CD4-positive, alpha-beta T cell treated with Interleukin-6 at 100 ng/mL for 8 hours (primary cell): Measurements from ENCODE around the gene FYN.
"Not testable (repeated sequence)": the region's sequence is repeated elsewhere in the genome, so short reads cannot be mapped to it uniquely, and the experiment has no call there.

Experiments used
- DNase-seq: peaks from one replicate; pipeline ENCODE4 v3.0.0-alpha.2; 2020; ENCODE audit warnings: mixed read lengths, low spot score

Gene FYN

DNA sequence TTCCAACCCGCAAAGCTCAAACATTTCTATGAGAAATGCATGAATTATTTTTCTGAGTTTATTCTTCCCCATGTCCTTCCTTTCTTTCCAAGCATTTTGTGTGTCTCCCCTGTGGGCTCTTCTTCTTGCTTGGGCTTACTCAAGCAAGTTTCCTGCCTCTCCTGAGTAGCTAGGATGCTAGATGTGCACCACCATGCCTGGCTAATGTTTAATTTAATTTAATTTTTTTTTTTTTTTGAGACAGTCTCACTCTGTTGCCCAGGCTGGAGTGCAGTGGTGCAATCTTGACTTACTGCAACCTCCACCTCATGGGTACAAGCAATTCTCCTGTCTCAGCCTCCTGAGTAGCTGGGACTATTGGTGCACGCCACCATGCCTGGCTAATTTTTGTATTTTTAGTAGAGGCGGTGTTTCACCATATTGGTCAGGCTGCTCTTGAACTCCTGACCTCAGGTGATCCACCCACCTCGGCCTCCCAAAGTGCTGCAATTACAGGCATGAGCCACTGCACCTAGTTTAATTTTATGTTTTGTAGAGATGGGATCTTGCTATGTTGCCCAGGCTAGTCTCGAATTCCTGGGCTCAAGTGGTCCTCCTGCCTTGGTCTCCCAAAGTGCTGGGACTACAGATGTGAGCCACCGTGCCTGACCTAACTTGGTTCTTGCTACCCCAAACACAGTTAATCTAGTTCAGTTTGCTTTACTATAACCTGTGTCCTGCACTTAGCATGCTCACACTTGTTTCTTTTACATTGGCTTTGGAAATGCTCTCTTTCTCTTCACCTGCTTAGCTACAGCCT, 192.2 kb downstream of the FYN start:
- DNase-seq: not testable (repeated sequence)

DNA sequence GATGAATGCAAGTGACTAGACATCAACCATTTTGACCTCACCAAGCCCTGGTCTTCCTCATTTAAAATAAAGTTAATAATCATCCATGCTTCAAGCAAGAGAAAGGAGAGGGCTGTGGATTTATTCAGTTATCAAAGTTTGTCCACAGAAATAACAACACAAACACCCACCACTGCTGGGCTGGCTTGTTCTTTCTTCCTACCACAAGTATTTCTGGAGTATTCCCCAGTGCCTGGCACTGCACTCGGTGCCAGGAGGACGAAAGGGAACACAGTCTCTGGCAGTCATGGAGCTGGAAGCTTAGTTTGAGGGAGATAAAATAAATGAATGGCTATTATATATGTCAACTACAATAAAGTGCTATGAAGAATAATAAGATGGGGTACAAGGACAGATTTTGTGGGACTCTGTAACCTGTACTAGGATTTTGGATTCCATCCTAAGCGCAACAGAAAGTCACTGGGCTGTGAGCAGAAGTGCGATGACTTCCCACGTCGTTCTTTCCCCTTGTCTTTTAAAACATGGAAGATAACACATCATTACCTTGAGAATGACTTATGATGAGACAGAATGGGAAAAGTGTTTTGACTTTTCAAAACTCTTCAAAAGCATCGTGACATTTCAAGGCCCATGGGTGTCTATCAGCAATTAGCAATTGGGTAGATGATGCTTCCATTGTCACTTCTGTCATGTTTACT, 193.1 kb downstream of the FYN start:
- DNase-seq: no peak

DNA sequence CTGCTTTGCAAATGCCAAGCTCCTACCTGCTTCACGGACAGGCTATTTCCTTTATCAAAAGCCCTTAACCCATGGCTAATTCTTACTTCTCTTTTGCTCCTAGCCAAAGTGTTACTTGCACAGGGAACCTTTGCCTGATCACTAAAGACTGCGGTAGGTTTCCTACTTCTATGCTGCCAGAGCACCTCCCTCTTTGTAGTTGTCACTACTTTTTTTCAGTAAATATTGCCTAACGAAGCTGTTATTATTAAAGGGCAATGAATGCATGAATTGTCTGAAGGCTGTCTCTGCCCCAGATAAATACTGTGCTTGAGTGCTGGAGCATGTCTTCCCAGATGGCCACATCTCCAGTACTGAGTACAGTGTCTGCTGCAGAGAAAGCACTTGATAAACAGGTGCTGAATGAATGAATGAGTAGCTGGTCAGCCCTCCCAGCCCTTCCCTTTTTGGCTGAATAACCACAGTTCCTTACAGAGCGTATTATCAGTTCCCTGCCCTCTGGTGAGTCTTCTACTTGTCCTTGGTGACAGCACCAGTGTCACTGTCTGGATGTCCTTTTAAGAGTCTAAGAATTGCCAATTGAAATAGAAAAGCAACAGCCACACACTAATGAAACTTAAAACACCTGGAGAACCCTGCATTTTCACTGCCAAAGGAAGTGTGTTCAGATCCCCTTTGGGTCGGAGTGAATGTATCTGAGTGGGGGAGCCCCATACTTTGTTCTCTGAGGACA, 194.0 kb downstream of the FYN start:
- DNase-seq: no peak

DNA sequence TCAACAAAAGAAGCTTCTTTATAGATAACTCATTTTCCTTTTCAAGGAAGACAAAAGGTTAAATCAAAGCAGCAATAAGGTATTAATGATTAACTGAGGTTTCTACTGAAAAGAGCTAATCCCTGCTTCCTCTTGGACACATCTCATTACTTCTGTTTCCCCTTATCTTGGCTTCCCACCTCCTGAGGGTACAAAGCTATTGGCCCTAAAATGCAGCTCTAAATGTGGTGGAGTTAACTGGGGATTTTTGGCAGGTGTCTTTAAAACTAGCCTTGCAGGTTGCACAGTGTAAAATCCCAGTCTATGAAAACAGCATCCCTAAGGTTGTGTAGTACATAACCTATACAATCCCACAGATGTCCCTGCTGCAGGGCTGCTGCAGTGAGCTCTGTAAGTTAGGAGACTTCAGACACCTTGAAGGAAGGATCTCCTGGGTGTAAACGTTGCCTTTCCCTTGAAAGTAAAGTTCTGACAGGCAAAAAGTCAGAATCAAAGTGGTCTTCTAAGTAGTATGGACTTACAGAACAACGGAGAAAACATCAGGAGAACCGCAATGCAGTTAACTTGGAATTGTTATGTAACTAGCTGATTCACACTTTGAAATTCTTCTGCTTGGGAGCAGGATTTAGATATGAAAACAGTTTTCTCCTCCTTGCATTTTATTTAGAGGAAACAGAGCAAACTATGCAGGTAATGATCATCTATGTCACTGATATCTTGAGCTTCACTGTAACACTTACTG, 195.8 kb downstream of the FYN start:
- DNase-seq: no peak

DNA sequence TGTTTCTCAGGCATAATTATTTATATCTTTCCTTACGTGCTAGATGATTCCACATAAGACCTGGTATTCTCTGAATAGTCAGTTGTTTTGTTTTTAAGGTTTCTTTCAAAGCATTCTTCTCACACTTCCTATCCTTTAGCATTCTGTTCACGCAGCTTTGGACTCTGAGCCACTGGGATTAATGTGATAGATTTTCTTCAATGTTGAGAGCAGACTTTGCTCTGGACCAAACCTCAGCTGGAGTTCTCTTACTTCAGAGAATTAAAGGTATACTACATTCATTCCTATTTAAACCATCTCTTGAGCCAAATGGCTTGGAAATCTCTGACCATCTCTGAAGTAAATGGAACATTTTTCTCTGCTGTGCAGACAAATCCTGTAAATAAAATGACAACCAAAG, 196.9 kb downstream of the FYN start:
- DNase-seq: no peak

DNA sequence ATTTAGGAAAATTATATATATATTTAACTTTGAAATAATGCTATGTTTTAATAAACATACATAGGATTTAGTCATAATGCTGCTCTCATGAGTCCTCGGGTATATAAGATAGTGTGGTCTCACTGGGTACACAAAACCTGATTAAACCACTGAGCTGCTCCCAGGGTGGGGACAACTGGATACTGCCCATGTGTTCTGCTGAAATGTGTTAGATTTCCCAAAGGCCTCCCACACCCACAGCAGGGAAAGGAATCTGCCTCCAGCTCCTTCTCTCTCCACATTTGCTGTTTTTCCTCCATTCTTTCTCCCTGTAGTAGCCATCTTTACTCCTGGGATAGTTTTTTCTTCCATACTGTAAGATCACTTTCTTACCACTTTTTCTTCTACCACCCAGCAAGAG, 198.4 kb downstream of the FYN start:
- no peak for DNase-seq

DNA sequence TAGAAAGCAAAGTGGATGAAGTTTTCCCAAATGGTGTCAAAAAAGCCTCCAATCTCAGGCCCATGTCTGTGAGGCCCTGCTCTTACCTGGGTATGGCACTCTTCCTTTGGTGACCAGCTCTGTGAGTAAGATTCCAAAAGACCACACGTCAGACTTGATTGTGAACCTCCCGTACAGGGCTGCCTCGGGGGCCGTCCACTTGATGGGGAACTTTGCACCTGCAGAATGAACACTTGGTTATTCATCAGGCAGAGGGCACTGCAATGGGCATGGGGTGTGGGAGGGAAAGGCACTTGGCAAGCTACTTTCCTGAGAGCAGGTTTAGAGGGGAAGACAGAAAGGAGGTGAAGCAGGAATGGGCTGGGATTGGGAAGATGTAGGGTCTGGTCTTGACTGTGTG, 198.8 kb downstream of the FYN start:
- DNase-seq: no peak

DNA sequence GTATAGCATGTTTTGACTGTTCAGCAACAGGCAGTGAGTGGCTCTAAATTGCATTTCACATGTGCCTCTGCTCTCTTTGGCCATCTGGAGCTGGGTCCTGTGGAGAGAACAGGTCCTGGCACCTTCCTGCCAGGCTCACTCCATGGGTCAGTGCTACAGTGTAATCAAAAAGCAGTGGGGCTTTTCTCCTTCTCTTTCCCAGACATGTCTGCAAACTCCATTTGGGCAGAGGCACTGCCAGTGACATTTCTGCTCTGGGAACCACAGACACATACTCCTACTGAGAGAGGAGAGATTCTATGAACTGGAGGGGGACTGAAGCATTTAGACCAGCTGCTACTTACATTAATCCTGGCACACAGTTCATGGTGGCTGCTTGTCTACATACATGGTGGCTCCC, 199.3 kb downstream of the FYN start:
- DNase-seq: no peak

DNA sequence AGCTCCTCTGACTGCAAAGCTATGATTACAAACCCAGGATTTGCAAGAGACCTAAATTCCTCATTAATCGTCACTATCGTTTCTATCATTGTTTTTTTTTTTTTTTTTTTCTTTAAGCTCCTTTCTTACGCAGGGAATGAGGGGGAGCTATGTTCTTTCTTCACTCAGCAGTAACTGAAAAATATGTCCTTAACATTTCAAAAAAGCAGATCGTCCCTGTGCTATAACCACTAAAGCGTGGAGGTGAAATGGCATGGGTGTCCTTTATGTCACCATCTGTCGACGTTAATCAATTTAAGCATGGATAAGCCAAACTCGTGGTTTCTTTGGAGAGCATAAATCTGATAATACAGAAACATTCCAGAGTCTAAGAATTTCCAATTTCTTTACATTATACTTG, 199.7 kb downstream of the FYN start:
- DNase-seq: no peak

DNA sequence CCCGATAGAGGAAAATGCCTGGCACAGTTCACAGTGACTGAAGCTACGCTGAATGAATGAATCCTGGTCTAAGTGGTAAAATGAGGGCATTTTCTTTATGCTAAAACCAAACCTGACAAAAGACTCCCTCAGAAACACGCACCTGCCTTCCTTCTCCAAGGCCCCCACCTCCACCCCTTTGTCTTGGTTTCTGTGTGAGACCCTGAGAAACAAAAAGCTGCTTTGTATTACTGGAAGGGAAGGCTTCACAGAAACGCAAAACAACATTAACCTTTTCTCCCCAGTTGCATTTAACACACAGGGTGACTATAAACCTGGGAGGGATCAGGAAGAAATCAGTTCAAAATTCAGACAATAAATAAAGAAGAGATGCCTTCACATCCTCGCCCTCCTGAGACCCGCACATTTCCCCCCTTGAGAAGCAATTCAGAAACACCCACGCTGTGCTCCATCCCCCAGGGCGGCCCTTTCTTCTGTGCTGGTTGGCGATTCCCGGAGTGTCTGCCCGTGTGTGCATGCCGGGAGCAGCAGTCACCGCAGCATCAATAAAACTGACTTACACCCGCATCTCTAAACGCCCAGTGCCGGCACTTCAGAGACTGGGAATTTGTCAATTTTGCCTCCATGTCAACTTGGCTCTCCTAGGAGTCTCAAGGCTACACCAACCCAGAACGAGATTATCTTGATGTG, 200.3 kb downstream of the FYN start:
- DNase-seq: no peak

DNA sequence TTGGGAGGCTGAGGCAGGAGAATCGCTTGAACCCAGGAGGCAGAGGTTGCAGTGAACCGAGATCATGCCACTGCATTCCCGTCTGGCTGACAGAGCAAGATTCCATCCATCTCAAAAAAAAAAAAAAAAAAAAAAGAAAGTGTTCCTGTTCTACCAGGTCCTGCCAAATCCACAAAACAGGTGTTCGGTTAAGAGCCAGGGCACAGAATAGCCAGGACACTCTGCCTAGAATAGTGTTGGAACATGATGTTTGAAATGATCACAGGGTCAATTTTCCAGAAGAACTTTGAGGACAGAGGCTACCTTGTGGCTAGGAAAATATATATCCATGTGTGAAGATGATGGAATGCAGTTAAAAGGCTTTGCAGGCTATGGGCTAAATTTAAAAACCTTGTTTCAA, 203.9 kb downstream of the FYN start:
- no peak for DNase-seq

DNA sequence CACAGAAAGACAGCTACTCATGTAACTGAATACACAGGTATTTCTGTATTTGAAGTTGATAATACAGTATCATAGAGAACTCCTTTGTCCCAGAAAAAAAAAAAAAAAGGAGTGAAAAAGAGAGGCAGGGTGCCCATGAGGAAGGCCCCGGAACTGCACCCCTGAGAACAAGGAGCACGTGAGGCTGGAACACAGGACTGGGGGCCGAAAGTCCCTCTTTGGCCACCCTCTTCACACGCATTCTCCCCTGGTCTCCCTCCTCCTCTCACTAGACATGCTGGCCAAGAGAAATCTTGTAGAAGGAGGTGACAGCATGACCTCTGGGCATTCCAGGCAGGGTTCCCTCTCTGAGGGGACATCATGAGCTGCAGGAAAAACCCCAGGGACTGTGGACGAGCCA, 204.8 kb downstream of the FYN start:
- no peak for DNase-seq

DNA sequence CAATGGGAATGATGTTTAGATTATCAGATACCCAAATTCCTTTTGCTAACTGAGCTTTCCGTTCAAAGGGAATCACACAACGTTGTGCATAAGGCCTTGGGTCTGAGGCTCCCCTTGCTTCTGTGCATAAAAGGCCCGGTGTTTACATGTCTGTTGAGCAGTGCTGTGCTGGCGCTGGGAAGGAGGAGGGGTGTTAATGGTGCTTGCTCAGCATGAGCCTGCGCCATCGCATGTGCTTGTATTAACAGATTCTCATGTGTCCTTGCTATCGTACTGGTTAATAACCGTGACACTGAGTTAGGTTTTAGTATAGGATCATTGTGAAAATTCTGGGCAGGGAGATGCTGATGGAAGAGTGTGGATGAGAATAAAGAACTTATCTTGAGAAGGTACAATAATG, 205.3 kb downstream of the FYN start:
- DNase-seq: no peak

DNA sequence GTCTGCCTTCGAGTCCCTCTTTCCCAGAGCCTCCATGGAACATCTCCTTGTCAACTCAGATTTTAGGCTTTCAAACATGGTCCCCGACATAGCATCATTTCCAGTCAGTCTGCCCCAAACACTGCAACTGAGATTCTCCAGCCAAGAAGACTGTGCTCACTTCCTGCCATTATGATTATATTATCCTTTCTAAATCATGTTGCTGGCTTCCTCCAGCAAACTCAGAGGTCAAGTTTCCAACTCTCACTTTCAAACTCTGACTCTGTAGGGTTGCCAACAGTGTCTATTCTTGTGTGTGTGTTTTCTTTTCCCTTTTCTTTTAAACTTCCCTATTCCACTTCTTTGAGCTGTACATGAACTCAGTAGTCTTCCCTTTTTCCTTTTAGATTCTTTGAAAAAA, 206.4 kb downstream of the FYN start:
- DNase-seq: no peak

DNA sequence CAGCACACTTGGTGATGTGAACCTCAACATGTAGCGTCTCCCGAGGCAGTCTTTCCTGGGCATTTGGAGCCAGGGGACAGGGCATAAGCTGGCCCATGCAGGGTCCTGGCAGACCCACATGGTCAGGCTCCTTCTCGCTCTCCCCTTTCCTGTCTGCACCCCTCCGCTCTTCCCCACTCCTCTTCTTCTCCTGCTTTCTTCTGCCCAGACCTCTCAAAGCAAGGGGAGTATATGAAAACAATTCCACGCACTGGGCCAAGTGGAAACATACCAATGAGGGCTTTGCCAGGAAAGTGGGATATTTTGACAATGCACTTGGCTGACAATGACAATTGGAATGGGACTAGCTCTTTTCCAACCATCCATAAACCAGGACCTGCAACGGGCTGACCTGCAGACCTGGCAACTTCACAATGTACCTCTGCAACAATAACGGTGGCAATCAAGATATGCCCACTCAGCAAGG, 208.7 kb downstream of the FYN start:
- no peak for DNase-seq

DNA sequence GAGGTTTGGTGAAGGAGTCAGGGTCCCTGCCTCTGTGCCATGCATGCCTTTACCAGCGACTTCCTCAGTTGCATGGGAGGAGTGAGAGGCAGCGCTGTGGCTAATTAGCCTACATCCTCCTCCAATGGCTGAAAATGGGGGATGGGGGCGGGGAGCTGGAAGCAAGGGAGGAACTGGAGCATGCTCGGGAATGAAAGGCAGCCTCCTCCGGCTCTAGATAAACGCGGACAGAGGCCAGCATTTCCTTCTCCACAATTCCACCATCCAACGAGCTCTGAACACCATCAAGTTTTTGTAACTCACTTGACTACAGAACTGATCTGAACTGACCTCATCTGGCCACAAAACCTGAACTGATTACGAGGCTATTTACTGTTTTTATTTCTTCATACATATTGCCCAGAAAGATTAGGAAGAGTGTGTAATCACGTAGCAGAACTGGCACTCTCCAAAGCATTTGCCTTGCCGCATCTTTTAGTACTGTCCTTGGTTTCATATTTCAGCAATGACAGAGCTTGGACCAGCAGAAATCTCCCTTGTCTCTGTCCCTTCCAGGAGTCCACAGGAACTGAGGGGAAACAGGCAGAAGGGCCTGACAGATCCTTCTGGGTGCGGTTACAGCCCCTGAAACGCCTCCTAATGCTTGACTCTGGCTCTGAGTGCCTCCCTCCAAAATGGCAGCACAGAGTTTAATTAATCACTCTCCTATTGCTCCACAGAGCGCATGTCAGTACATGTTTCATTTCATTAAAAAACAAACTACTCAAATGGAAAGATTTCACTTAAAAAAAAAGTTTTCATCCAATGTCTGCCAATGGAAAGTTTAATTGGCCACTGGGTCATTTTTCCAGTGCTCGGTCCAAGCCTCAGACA, 209.3 kb downstream of the FYN start:
- DNase-seq: no peak

DNA sequence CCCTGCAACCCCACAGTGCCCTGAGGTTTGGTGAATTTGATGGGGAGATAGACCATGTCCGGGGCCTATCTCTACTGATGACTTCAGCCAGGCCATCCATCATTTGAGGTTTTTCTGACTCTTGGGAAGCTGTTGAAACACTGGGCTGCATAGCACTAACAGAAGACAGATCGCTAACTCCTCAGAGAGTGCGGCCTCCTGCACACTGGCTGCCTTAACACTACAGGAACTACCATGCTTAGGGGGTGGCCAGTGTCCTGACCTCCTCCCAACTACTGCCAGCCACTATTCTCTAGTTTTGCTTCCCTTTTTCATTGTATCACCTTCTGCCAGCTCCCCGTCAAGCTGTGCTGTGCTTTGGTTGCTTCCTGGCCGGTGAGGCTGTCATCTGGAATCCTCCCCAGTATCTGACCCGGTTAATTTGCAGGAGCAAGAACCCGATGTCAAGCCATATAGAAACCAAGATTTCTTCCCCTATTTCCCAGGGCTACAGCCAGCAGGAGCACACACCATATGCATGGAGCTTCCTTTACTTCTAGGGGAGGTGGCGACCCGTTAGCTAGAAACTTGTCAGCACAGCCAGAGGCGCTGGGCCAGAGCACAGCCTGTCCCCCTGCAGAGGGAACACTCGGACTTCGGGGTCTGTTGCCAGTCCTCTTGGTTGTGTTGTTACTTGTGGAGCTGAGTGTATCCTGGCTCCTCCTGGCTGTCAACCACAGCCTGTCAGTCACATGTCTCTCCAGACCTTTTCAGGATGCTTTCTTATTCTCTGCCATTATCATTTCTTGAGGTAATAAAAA, 210.3 kb downstream of the FYN start:
- no peak for DNase-seq

DNA sequence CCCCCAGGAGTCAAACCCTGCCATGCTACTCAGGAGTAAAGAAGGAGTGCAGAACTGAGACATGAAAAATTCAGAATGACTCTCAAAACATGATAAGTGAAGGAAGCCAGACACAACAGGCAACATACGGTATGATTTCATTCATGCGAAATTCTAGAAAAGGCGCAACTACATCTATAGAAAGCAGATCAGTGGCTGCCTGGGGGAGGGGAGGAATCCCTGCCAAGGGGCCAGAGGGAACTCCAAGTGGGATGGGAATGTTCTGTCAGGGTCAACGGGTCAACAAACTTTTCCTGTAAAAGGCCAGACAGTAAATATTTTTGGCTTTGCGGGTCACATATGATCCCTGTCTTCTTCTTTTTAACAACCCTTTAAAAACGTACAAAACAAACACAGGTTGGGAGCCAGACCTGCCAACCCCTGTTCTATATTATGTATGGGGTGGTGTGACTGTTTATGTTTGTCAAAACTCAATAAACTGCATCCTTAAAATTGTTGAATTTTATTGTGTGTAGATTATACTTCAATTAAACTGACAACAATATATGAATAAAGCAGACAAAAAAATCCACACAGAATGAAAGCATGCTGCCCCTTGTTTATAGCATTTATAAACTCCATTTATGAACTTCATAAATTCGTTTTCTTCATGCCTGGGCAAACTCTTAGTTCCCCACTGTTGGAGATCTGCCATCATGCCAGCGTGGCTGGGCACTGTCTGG, 211.0 kb downstream of the FYN start:
- no peak for DNase-seq

DNA sequence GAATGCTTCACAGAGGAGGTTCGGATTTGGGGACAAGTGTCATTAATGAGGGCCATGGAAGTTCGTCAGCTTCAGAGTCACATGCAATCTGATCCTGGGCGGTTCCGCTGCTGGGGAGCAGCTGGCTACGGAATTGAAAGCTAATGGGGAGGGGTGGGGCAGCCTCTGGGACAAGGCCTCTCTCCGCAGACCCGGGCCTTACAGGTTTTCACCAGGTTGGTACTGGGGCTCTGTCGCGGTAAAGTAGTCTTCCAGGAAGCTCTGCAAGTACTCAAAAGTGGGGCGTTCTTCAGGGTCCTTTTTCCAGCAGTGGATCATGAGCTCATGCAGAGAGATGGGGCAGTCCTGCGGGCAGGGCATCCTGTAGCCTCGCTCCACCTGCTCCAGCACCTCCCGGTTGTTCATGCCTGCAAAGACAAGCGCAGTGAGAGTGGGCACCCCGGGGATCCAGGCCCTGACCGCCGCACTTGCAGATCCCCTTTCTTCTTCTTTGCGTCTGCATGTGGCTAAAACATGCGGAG, 211.7 kb downstream of the FYN start:
- DNase-seq: no peak
